PFSK-1 (cell line): ENCODE data around the gene TRIAP1.

ENCODE experiments used
- FOXP2 ChIP-seq: optimal IDR thresholded peaks from 2 replicates; pipeline ENCODE3; 2011; ENCODE audit warnings: borderline replicate concordance, control low read depth, inconsistent platforms; ENCODE audit not compliant: insufficient read depth; ENCODE audit errors: extremely low read length, extremely low read depth
- POLR2AphosphoS5 ChIP-seq: IDR thresholded peaks from 2 replicates; pipeline ENCODE4 v1.6.1; 2012; ENCODE audit warnings: low read depth, mild to moderate bottlenecking, control low read depth, low read length, moderate library complexity
- REST ChIP-seq, 2 experiments: IDR thresholded peaks; 2 replicates each; pipeline versions ENCODE4 v1.6.1 to v1.8.0; 2011 to 2012; ENCODE audit warnings: low read depth in 2 of 2, low read length in 2 of 2, control low read depth in 1 of 2, inconsistent platforms in 1 of 2, mild to moderate bottlenecking in 1 of 2, moderate library complexity in 1 of 2; ENCODE audit not compliant: insufficient read depth in 1 of 2
- SIN3A ChIP-seq: IDR thresholded peaks from 2 replicates; pipeline ENCODE4 v1.6.1; 2012; ENCODE audit warnings: mild to moderate bottlenecking, low read length, moderate library complexity, borderline replicate concordance; ENCODE audit not compliant: insufficient read depth
- TAF1 ChIP-seq: IDR thresholded peaks from 2 replicates; pipeline ENCODE4 v1.6.1; 2012; ENCODE audit warnings: low read length, control low read depth, borderline replicate concordance; ENCODE audit not compliant: insufficient read depth

TRIAP1 gene

GRCh38 chr12:120444676-120445075 lies 1.5 kb downstream of the TRIAP1 start:
- TF ChIP-seq TAF1 (no peak), FOXP2 (no peak), SIN3A (no peak), POLR2AphosphoS5 (no peak), REST (IDR thresholded peaks at IDR 0.05; ENCODE audit: insufficient read depth in 1 of 2, low read depth in 2 of 2, low read length in 2 of 2) (no peak)

GRCh38 chr12:120439646-120440247 lies 6.4 kb downstream of the TRIAP1 start:
- TF ChIP-seq TAF1 (no peak), POLR2AphosphoS5 (no peak), FOXP2 (no peak), REST (IDR thresholded peaks at IDR 0.05; ENCODE audit: insufficient read depth in 1 of 2, low read depth in 2 of 2, low read length in 2 of 2) (no peak), SIN3A (no peak)

- no peak for TF ChIP-seq POLR2AphosphoS5
- no peak for TF ChIP-seq REST (IDR thresholded peaks at IDR 0.05; ENCODE audit: insufficient read depth in 1 of 2, low read depth in 2 of 2, low read length in 2 of 2)
- no peak for TF ChIP-seq TAF1
- no peak for TF ChIP-seq SIN3A
- TF ChIP-seq FOXP2: no peak
These were observed 7.5 kb downstream of the TRIAP1 start for GRCh38 chr12:120438495-120439198.

- TF ChIP-seq REST (IDR thresholded peaks at IDR 0.05; ENCODE audit: insufficient read depth in 1 of 2, low read depth in 2 of 2, low read length in 2 of 2) (no peak; a peak in 1 of 4 replicates), POLR2AphosphoS5 (peak; percentile 94), FOXP2 (no peak), SIN3A (no peak), TAF1 (peak; percentile 88; the same call in 1 of the 2 replicates)
These were observed 8.3 kb downstream of the TRIAP1 start, which contains the start of gene COX6A1 for GRCh38 chr12:120437735-120438494. Gene COX6A1, plus strand, starts transcription at chr12:120438113. Its CDS starts 14 bp downstream, at chr12:120438127.
